GM18519 (cell line): ENCODE measurements around the gene ZNF669.

Source experiments
- ATAC-seq: cut with Tn5 transposase; IDR thresholded peaks from one replicate; pipeline ENCODE4 v1.9.1; 2021; ENCODE audit warnings: mild to moderate bottlenecking, moderate library complexity; ENCODE audit not compliant: unreplicated experiment, low FRiP score

ZNF669 gene

DNA sequence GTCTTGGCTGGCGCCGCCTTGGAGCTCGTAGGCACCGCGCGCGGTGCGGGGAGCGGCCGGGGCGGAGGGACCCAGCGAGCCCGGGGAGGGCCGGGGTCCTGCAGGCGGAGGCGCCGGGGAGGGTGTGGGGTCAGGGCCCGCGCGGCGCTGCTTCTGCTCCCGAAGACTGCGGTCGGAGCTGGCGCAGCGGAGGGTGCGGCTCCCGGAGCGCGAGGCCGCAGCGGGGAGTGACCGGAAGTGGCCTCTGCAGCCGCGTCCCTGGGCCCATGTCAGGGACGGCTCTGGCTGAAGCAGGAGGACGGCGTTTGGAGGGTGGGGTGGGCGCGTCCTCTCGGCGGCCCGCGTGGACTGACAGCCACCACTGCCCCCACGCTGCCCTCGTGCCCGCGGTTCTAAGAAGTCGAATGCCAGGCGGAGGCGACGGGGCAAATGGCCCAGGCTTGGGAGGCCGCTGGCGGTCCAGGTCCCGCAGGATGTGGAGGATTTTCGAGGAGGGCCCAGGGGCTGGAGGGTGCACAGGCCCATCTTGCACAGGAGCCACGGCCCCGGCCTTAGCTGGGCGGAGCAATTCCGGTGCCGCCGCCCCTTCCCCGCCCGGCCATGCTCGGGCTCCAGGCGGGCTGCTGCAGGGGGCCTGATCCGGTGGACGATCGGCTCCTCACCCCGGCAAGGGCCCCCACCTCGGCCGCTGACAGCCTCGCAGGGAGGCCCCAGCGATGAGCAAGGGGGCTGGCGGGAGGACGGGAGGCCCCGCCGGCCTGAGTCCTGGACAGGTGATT is 7.7 kb upstream of the ZNF669 start:
- ATAC-seq: no peak

- ATAC-seq: no peak
These were observed 7.1 kb upstream of the ZNF669 start for GRCh38 chr1:247111259-247111699.

- ATAC-seq: no peak
These were observed 6.6 kb upstream of the ZNF669 start for GRCh38 chr1:247110627-247111258.

GRCh38 chr1:247107694-247108093 is 3.5 kb upstream of the ZNF669 start:
- no peak for ATAC-seq

- ATAC-seq: no peak
These were observed 1.8 kb upstream of the ZNF669 start for GRCh38 chr1:247105966-247106365.

DNA sequence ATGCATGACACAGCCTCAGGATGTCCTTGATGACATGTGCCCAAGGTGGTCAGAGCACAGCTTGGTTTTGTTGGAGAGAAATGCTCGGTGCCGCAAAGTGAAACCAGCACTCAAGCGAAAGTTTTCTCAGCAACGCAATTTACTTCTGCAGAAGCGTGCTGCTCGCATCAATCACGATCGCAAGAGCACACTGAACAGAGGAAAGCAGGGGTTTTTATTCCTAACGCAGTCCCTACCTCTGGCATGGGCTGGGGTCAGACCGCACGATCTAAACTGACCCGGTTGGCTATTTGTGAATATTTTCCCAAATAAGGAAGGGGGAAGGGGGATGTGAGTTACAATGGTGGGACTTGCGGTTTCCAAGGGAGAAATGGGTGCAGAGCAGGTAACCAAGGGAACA is 809 bp upstream of the ZNF669 start:
- no peak for ATAC-seq

- no peak for ATAC-seq
These were observed 1.8 kb downstream of the ZNF669 start for GRCh38 chr1:247102381-247102780.

DNA sequence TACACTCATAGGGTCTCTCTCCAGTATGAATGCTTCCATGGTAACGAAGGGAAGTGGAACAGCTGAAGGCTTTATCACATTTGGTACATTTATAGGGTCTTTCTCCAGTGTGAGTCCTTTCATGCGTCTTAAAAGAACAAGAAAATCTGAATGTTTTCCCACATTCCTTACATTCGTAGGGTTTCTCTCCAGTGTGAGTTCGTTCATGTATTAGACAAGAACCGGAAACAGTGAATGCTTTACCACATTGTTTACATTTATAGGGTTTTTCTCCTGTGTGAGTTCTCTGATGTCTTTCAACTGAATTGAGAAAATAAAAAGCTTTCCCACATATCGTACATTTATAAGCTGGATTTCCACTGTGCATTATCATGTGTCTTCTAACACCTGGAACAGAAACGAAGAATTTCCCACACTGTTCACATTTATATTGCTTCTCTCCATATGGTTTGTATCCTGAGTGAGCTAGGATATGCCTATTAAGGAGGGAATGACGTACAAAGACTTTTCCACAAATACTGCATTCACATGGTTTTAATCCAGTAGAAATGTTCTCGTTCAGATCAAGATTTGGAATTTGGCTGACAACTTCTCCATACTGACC is 3.4 kb downstream of the ZNF669 start:
- no peak for ATAC-seq

GRCh38 chr1:247096958-247097357 is 7.2 kb downstream of the ZNF669 start:
- no peak for ATAC-seq

- ATAC-seq: no peak
These were observed 7.6 kb downstream of the ZNF669 start for GRCh38 chr1:247096544-247096943.

GRCh38 chr1:247096112-247096511 is 8.0 kb downstream of the ZNF669 start:
- ATAC-seq: no peak

- no peak for ATAC-seq
These were observed 13.7 kb downstream of the ZNF669 start for GRCh38 chr1:247090455-247090854.

DNA sequence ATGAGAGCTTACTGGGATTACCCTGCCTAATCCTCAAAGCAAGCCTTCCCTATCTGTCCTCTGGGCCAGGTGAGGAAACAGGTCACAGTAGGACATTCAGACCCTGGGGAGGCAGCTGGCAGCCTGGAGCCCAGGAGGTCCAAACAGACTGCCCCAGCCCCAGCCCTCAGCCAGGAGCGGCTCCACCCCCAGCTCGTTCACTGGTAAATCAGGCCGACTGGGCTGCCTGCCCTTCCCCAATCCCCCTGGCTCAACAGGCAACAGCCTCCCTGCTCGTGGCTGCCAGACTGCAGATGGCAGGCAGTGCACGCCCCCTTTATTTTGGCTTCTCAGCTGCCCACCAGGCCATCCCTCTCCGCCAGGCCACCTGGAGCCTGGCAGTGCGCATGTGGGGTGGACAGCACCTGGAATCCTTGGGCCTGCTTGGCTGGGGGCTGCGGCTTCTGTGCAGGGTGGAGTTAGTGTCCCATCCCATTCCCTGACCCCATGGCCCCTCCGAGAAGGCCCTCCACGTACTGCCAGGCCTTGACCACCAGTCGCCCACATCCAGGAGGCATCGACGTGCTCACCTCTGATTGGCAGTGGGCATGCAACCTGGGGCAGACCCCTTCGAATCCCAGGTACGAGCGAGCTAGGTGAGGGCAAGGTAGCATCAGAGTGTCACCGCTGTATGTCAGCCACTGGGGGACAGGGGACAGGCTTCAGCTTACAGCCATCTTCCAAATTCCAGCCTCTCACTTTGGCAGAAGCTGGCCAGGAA is 14.4 kb downstream of the ZNF669 start:
- ATAC-seq: no peak

GRCh38 chr1:247088967-247089366 is 15.2 kb downstream of the ZNF669 start:
- ATAC-seq: no peak

- no peak for ATAC-seq
These were observed 16.9 kb downstream of the ZNF669 start for GRCh38 chr1:247087256-247087655.

DNA sequence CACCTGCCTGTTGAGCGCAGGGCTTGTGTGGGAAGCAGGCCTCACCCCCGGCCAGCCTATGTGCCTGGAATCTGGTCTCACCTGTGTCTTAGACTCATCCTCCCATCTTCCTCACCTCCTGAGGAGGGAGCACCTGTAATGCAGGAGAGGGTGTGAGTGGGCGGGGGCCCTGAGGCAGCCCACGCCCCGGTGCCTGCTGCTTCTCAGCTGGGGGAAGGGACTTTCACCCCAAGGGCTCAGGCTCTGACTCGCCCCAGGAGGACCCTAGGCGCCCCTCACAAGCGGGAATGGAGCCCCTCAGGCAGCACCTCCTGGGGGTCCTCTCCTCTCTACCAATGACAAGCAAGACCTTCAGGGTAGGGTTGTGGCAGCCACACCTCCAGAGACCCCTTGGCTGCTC is 18.8 kb downstream of the ZNF669 start:
- no peak for ATAC-seq

DNA sequence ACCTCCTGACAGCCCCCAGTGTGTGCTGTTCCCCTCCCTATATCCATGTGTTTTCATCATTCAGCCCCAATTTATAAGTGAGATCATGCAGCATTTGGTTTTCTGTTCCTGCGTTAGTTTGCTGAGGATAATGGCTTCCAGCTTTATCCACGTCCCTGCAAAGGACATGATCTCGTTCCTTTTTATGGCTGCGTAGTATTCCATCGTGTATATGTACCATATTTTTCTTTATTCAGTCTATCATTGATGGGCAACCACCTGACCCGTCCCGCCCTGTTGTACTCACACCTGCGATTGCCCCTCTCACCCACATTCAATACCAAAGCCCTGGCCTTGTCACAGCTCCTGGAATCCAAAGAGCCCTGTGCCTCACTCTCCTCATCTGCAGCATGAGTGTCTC is 19.4 kb downstream of the ZNF669 start:
- no peak for ATAC-seq

GRCh38 chr1:247079141-247079874 is 24.8 kb downstream of the ZNF669 start:
- no peak for ATAC-seq

DNA sequence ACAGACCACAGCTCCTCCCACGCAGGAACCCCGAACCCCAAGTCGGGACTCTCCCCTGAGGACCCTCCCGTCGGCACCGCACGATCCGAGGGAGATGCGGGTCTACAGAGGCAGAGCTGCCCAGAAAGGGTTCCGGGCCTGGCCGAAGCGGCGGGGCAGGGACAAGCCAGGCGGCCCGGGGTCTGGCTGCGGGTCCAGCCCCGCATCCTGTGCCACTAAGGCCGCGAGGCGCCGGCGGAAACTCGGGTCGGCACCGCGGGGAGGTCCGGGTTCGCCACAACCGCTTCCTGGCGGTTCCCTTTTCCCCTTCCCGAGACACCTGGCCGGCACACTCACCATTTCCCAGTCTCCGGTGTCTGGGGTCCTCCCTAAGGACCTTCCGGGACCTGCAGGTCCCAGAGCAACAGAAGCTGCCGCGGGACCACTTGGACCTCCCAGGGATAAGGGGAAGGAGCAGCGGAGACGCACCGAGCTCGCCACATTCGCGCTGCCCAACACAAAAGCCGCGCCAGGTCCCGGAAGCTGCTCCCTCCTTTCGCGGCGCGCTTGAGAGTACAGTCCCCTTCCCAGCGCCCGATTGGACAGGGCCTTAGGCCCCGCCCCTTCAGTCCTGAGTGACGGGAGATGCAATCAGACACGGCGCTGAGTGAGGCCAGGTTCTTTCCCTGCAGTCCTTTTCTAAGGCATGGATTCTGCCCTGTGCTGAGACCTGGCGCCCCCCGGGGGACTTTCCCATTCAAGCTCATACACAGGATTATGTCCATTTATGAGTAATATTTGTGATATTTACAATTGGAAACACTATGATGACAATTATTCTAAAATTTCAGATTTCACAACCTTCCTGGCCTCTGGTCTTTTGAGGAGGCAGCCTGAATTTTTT is 25.7 kb downstream of the ZNF669 start, which contains the start of gene ZNF670:
Gene ZNF670 (minus strand): TSS at position 554 of the 883 bp plus-strand sequence. CDS start 215 bp downstream, at position 339.
- peak; percentile 97 for ATAC-seq
